Erythroblast (primary cell): ENCODE data around the gene WDR20.
"Not testable (repeated sequence)": the region's sequence is repeated elsewhere in the genome, so short reads cannot be mapped to it uniquely, and the experiment has no call there.

ENCODE experiments used
- GATA1 ChIP-seq: IDR thresholded peaks from 2 replicates; pipeline ENCODE4 v1.6.1; 2011; ENCODE audit warnings: low read depth, mild to moderate bottlenecking, control low read depth, low read length, moderate library complexity
- POLR2A ChIP-seq: IDR thresholded peaks from 2 replicates; pipeline ENCODE4 v1.6.1; 2011; ENCODE audit warnings: mild to moderate bottlenecking, low read length

DNA sequence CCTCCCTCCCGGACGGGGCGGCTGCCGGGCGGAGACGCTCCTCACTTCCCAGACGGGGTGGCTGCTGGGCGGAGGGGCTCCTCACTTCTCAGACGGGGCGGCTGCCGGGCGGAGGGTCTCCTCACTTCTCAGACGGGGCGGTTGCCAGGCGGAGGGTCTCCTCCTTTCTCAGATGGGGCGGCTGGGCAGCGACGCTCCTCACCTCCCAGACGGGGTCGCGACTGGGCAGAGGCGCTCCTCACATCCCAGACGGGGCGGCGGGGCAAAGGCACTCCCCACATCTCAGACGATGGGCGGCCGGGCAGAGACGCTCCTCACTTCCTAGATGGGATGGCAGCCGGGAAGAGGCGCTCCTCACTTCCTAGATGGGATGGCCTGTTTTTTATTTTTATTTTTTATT is 33.0 kb downstream of the WDR20 start:
- not testable (repeated sequence) for TF ChIP-seq POLR2A, GATA1
